ENCODE results near the gene AGRN. TPM values are rescaled to one million over a fixed set of nuclear protein-coding genes. Genes with fewer than 3 reads are reported as not detected.
"Not testable (repeated sequence)": the region's sequence is repeated elsewhere in the genome, so short reads cannot be mapped to it uniquely, and the experiment has no call there.

The AGRN gene
- total RNA-seq, 1 donor from 2014 or later: 13.0 TPM

GRCh38 chr1:1062348-1063163 is 42.6 kb downstream of the AGRN start:
- Histone ChIP-seq H3K4me1 (peaks cover 34% of the 10 kb centered on the region), H3K9me3 (replicated peaks) (no peaks in the 10 kb centered on the region), H3K27me3 (ENCODE audit: low read depth) (peaks cover 92% of the 10 kb centered on the region), H3K27ac (replicated peaks) (no peak overlapping the region), H3K4me3 (no peak overlapping the region), H3K36me3 (no peaks in the 10 kb centered on the region)
- DNase-seq: no peak
- TF ChIP-seq, protein P1, sequence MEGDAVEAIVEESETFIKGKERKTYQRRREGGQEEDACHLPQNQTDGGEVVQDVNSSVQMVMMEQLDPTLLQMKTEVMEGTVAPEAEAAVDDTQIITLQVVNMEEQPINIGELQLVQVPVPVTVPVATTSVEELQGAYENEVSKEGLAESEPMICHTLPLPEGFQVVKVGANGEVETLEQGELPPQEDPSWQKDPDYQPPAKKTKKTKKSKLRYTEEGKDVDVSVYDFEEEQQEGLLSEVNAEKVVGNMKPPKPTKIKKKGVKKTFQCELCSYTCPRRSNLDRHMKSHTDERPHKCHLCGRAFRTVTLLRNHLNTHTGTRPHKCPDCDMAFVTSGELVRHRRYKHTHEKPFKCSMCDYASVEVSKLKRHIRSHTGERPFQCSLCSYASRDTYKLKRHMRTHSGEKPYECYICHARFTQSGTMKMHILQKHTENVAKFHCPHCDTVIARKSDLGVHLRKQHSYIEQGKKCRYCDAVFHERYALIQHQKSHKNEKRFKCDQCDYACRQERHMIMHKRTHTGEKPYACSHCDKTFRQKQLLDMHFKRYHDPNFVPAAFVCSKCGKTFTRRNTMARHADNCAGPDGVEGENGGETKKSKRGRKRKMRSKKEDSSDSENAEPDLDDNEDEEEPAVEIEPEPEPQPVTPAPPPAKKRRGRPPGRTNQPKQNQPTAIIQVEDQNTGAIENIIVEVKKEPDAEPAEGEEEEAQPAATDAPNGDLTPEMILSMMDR (IDR thresholded peaks at IDR 0.05; ENCODE audit: borderline replicate concordance): no peak
- intact Hi-C loops (cut with micrococcal nuclease): loop anchor here (10.0 kb wide), 1 partner anchor 78 kb away; the partner anchor contains the start of gene PERM1

GRCh38 chr1:1063261-1063944 is 43.5 kb downstream of the AGRN start:
- Histone ChIP-seq H3K27ac (replicated peaks) (no peak overlapping the region), H3K27me3 (ENCODE audit: low read depth) (peaks cover 92% of the 10 kb centered on the region), H3K4me1 (peaks cover 32% of the 10 kb centered on the region), H3K4me3 (no peak overlapping the region), H3K36me3 (no peaks in the 10 kb centered on the region), H3K9me3 (replicated peaks) (no peaks in the 10 kb centered on the region)
- intact Hi-C loops (cut with micrococcal nuclease): loop anchor here (10.0 kb wide), 1 partner anchor 79 kb away; the partner anchor contains the start of gene PERM1
- TF ChIP-seq, protein P1 (IDR thresholded peaks at IDR 0.05; ENCODE audit: borderline replicate concordance): no peak
- no peak for DNase-seq

DNA sequence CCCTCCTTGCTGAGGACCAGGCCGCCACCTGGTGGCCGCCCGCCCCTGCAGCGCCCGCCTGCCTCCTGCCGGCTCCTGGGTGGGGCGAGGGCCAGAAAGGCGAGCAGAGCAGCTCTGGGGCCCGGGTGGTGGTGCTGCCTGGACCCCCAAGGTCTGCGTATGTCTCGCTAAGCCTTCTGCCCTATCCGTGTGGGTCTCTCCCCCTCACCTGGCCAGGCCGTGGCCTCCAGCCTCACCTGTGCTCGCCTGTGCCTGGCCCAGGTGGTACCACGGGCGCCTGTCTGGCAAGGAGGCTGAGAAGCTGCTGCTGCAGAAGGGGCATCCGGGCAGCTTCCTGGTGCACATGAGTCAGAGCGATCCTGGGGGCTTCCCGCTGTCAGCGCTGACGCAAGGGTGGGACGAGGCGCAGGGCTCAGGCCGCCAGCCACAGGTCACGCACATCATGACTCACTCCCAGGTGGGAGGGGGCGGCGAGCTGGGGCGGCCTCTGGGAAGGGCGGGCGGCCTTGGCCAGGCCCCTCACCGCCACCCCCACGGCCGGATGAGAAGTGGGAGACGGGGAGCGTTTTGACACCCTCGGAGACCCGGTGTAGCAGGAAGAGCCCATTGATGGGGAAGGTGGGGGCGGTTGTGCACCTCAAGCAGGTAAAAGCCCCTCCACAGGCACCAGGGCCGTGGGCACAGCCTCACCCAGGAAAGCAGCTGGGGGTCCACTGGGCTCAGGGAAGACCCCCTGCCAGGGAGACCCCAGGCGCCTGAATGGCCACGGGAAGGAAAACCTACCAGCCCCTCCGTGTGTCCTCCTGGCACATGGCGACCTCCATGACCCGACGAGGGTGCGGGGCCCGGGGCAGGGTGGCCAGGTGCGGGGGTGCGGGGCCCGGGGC is 44.3 kb downstream of the AGRN start:
- H3K9me3 ChIP-seq (replicated peaks): no peaks in the 10 kb centered on the region
- H3K4me1 ChIP-seq: peaks cover 32% of the 10 kb centered on the region
- H3K27ac ChIP-seq (replicated peaks): no peak overlapping the region
- TF ChIP-seq, protein P1 (IDR thresholded peaks at IDR 0.05; ENCODE audit: borderline replicate concordance): peak; percentile 94
- no peak overlapping the region for H3K4me3 ChIP-seq
- intact Hi-C loops (cut with micrococcal nuclease): loop anchor here (10.0 kb wide), 1 partner anchor 79 kb away; the partner anchor contains the start of gene PERM1
- no peaks in the 10 kb centered on the region for H3K36me3 ChIP-seq
- peak; percentile 52 for DNase-seq
- peaks cover 92% of the 10 kb centered on the region for H3K27me3 ChIP-seq (ENCODE audit: low read depth)

DNA sequence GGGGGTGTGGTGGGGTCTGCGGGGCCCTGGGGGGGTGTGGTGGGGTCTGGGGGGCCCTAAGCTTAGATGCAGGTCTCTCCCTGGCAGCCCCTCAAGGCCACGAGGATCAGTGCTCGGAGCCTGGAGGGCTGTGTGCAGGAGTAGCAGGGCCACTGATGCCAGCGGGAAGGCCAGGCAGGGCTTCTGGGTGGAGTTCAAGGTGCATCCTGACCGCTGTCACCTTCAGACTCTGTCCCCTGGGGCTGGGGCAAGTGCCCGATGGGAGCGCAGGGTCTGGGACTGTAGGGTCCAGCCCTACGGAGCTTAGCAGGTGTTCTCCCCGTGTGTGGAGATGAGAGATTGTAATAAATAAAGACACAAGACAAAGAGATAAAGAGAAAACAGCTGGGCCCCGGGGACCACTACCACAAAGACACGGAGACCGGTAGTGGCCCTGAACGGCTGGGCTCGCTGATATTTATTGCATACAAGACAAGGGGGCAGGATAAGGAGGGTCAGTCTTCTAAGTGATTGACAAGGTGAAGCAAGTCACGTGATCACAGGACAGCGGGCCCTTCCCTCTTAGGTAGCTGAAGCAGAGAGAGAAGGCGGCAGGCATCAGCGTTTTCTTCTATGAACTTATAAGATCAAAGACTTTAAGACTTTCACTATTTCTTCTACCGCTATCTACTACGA is 45.5 kb downstream of the AGRN start:
- H3K36me3 ChIP-seq: no peaks in the 10 kb centered on the region
- peaks cover 92% of the 10 kb centered on the region for H3K27me3 ChIP-seq (ENCODE audit: low read depth)
- H3K4me1 ChIP-seq: peaks cover 32% of the 10 kb centered on the region
- TF ChIP-seq, protein P1 (IDR thresholded peaks at IDR 0.05; ENCODE audit: borderline replicate concordance): no peak
- no peaks in the 10 kb centered on the region for H3K9me3 ChIP-seq (replicated peaks)
- intact Hi-C loops (cut with micrococcal nuclease): loop anchor here (10.0 kb wide), 1 partner anchor 81 kb away; the partner anchor contains the start of gene PERM1
- H3K27ac ChIP-seq (replicated peaks): no peak overlapping the region
- DNase-seq: no peak
- H3K4me3 ChIP-seq: no peak overlapping the region

DNA sequence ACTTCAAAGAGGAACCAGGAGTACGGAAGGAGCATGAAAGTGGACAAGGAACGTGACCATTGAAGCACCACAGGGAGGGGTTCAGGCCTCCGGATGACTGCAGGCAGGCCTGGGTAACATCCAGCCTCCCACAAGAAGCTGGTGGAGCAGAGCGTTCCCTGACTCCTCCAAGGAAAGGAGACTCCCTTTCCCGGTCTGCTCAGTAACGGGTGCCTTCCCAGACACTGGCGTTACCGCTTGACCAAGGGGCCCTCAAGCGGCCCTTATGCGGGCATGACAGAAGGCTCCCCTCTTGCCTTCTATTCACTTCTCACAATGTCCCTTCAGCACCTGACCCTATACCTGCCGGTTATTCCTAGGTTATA is 46.0 kb downstream of the AGRN start:
- not testable (repeated sequence) for H3K36me3 ChIP-seq; H3K9me3 ChIP-seq (replicated peaks); H3K27ac ChIP-seq (replicated peaks); DNase-seq; H3K4me3 ChIP-seq
- intact Hi-C loops (cut with micrococcal nuclease): loop anchor here (10.0 kb wide), 1 partner anchor 81 kb away; the partner anchor contains the start of gene PERM1
- H3K27me3 ChIP-seq (ENCODE audit: low read depth): peaks cover 92% of the 10 kb centered on the region
- peaks cover 32% of the 10 kb centered on the region for H3K4me1 ChIP-seq
